GM18505 (cell line): ENCODE results near the gene COQ8A.
"Not testable (repeated sequence)": the region's sequence is repeated elsewhere in the genome, so short reads cannot be mapped to it uniquely, and the experiment has no call there.

ENCODE experiments used
- ATAC-seq: cut with Tn5 transposase; IDR thresholded peaks from one replicate; pipeline ENCODE4 v1.9.1; 2021; ENCODE audit not compliant: unreplicated experiment
- POLR2A ChIP-seq: IDR thresholded peaks from 4 replicates; pipeline ENCODE4 v1.6.1; 2011; ENCODE audit warnings: borderline replicate concordance; ENCODE audit not compliant: insufficient read depth, insufficient read length; ENCODE audit errors: extremely low read depth

The COQ8A gene

GRCh38 chr1:226952118-226952441, 12.0 kb downstream of the COQ8A start:
- no peak for TF ChIP-seq POLR2A
- no peak for ATAC-seq

- ATAC-seq = no peak
- no peak for TF ChIP-seq POLR2A
These were observed 13.2 kb downstream of the COQ8A start for GRCh38 chr1:226953175-226953800.

GRCh38 chr1:226954337-226954736, 14.2 kb downstream of the COQ8A start:
- no peak for ATAC-seq
- no peak for TF ChIP-seq POLR2A

GRCh38 chr1:226954777-226955176, 14.7 kb downstream of the COQ8A start:
- no peak for TF ChIP-seq POLR2A
- no peak for ATAC-seq

- ATAC-seq = not testable (repeated sequence)
These were observed 15.8 kb downstream of the COQ8A start for GRCh38 chr1:226955857-226956256.

GRCh38 chr1:226956942-226957713, 17.0 kb downstream of the COQ8A start:
- TF ChIP-seq POLR2A = no peak
- ATAC-seq = no peak

- TF ChIP-seq POLR2A = no peak
- no peak for ATAC-seq
These were observed 17.6 kb downstream of the COQ8A start for GRCh38 chr1:226957714-226958113.

GRCh38 chr1:226958300-226958699, 18.2 kb downstream of the COQ8A start:
- ATAC-seq = no peak
- no peak for TF ChIP-seq POLR2A

GRCh38 chr1:226960256-226960655, 20.2 kb downstream of the COQ8A start:
- no peak for ATAC-seq
- TF ChIP-seq POLR2A = no peak

- TF ChIP-seq POLR2A = no peak
- ATAC-seq = no peak
These were observed 21.1 kb downstream of the COQ8A start for GRCh38 chr1:226960944-226961765.

- no peak for TF ChIP-seq POLR2A
- no peak for ATAC-seq
These were observed 22.6 kb downstream of the COQ8A start for GRCh38 chr1:226962421-226963391.

- ATAC-seq = no peak
- TF ChIP-seq POLR2A = no peak
These were observed 24.0 kb downstream of the COQ8A start for GRCh38 chr1:226964068-226964425.
